ENCODE measurements around the gene SEMA4A.

DNA sequence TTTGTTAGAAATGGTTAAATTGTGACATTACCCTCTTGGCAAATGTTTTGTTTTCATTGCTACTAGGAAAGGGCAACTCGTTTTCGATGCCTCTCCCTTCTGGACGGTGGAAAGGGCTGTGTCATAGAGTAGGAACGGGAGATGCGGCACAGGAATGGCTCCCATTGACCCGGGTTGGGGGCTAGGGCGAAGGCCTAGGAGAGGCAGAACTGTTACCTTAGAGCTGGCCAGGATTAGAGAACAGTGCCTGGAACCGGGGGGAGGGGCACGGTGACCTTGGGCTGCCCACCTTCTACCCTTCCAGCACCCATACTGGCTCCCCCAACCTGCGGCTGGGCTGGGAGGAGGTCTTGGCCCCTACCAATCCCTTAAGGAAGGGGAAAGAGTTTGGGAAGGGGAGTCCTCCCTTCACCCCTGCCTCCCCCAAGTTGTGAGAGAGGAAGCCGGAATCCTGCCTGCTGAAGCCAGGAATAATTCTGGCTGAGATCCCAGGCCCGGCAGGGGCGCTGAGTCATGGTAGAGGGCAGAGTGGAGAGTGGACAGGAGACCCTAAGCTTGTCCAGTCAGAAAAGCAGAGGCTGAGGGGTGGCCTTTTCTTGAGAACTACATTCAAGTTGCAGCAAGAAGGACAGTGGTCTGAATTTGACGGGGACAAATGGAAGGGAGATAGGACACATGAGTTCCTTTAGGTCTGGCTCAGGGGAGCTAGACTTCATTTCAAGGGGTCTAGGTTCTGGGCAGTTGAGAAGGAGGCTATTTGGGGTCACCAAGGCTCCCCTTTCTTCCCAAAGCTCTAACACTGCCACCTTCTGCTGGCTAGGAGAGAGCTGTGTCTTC, 30.6 kb upstream of the SEMA4A start:
- TF ChIP-seq POLR2A (IDR thresholded peaks at IDR 0.05) (peak; percentile 29), POLR2AphosphoS5 (IDR thresholded peaks at IDR 0.05) (peak in 2 of 3 donors; percentile 59 to 79)
